Esophagus muscularis mucosa (tissue), 4 donors: ENCODE measurements around the gene CPNE8. TPM values are rescaled to one million over a fixed set of nuclear protein-coding genes. Genes with fewer than 3 reads are reported as not detected.

Experiments used
- DNase-seq: peaks from one replicate; pipeline ENCODE4 v3.0.0-alpha.2; 2017; ENCODE audit errors: extremely low spot score
- H3K27ac ChIP-seq, 4 donors: fragments of 200-600 bp; sonication (generic); replicated peaks in 1 of 4; 1 replicate in 3 of 4; 2 replicates in 1 of 4; pipeline ENCODE4 v1.5.1; 2016 to 2019; ENCODE audit warnings: mild to moderate bottlenecking in 1 of 4
- H3K27me3 ChIP-seq, 4 donors: fragments of 200-600 bp; sonication (generic); one replicate each; pipeline versions ENCODE4 v1.5.1 to v1.6.0; 2016 to 2019
- H3K36me3 ChIP-seq, 4 donors: fragments of 200-600 bp; sonication (generic); one replicate each; pipeline ENCODE4 v1.5.1; 2016 to 2019
- H3K4me1 ChIP-seq, 4 donors: fragments of 200-600 bp; sonication (generic); one replicate each; pipeline ENCODE4 v1.5.1; 2016 to 2019
- H3K4me3 ChIP-seq, 4 donors: fragments of 200-600 bp; sonication (generic); 1 replicate in 2 of 4; 2 replicates in 2 of 4; pipeline ENCODE4 v1.5.1; 2016 to 2019; ENCODE audit warnings: mild to moderate bottlenecking in 4 of 4, moderate library complexity in 1 of 4
- H3K9me3 ChIP-seq, 4 donors: fragments of 200-600 bp; sonication (generic); 1 replicate in 3 of 4; 2 replicates in 1 of 4; pipeline ENCODE4 v1.5.1; 2016 to 2019
- EP300 ChIP-seq: sonication (generic); formaldehyde crosslinking; IDR thresholded peaks from one replicate; pipeline ENCODE4 v1.6.1; 2017; ENCODE audit warnings: antibody characterized with exemption
- POLR2A ChIP-seq: fragments of 450-650 bp; IDR thresholded peaks from one replicate; pipeline ENCODE4 v1.6.1; 2017; ENCODE audit warnings: antibody characterized with exemption, moderate library complexity, mild to moderate bottlenecking, low read depth
- POLR2AphosphoS5 ChIP-seq, 2 donors: sonication (generic); formaldehyde crosslinking; IDR thresholded peaks; one replicate each; pipeline ENCODE4 v1.6.1; 2017; ENCODE audit warnings: antibody characterized with exemption in 2 of 2
- WGBS: methylation state at CpG from one replicate; pipeline ENCODE4 v1.1.5; 2018; 5-methylcytosine and 5-hydroxymethylcytosine counted together
- intact Hi-C: fragments of 100-400 bp; cut with DNase I; formaldehyde crosslinking; loops from one replicate; pipeline ENCODE4 v1.15.1; 2023
- total RNA-seq, 4 donors: library from RNA; depleted of rRNA; stranded (reverse); fragments of >200 nt; gene quantifications; one replicate each; pipeline versions ENCODE4 v1.1.0 to v1.2.1, GENCODE V29; 2016
- TF ChIP-seq, protein P1 (sequence below), 3 experiments: fragments of 200-600 bp in 2 of 3; fragments of 450-650 bp in 1 of 3; sonication (generic) in 2 of 3; IDR thresholded peaks; one replicate each; pipeline ENCODE4 v1.5.1; 2017 to 2019; ENCODE audit warnings: antibody characterized with exemption in 3 of 3, mild to moderate bottlenecking in 2 of 3, moderate library complexity in 1 of 3

CPNE8 gene
- total RNA-seq, 4 donors from 2014 or later = 12.8 to 34.0 (median 21.3) TPM

DNA sequence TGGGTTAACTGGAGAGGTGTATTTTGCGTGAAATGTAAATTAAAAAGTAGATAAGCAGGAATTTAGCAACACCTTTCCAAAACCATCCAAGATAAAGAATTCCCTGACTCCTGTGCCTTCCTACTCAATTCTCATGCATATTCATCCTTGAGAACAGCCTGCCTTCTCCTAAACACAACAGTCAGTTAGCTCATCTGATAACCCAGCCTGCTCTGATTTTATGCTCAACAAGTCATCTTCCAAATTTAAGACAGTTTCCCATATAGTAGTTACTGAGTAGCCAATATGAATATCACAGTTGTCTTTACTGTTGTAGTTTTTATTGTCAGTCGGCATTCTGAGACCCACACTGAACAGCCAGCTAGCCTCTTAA, 27.1 kb downstream of the CPNE8 start:
- peaks cover 0 to under 1% (median under 1%) of the 10 kb centered on the region in 4 donors for H3K4me1 ChIP-seq
- no peak for DNase-seq
- intact Hi-C loops = no loop called here
- TF ChIP-seq, protein P1, sequence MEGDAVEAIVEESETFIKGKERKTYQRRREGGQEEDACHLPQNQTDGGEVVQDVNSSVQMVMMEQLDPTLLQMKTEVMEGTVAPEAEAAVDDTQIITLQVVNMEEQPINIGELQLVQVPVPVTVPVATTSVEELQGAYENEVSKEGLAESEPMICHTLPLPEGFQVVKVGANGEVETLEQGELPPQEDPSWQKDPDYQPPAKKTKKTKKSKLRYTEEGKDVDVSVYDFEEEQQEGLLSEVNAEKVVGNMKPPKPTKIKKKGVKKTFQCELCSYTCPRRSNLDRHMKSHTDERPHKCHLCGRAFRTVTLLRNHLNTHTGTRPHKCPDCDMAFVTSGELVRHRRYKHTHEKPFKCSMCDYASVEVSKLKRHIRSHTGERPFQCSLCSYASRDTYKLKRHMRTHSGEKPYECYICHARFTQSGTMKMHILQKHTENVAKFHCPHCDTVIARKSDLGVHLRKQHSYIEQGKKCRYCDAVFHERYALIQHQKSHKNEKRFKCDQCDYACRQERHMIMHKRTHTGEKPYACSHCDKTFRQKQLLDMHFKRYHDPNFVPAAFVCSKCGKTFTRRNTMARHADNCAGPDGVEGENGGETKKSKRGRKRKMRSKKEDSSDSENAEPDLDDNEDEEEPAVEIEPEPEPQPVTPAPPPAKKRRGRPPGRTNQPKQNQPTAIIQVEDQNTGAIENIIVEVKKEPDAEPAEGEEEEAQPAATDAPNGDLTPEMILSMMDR (IDR thresholded peaks at IDR 0.05) = no peak
- TF ChIP-seq EP300 (no peak), POLR2A (no peak), POLR2AphosphoS5 (IDR thresholded peaks at IDR 0.05) (no peak)
- 84% methylated on average over 2 of the region's 2 CpGs for WGBS
- H3K4me3 ChIP-seq = no peak overlapping the region
- no peaks in the 10 kb centered on the region for H3K27me3 ChIP-seq
- peaks cover 0 to 5% (median 0%) of the 10 kb centered on the region in 4 donors for H3K9me3 ChIP-seq
- H3K36me3 ChIP-seq = no peaks in the 10 kb centered on the region
- no peak overlapping the region for H3K27ac ChIP-seq

DNA sequence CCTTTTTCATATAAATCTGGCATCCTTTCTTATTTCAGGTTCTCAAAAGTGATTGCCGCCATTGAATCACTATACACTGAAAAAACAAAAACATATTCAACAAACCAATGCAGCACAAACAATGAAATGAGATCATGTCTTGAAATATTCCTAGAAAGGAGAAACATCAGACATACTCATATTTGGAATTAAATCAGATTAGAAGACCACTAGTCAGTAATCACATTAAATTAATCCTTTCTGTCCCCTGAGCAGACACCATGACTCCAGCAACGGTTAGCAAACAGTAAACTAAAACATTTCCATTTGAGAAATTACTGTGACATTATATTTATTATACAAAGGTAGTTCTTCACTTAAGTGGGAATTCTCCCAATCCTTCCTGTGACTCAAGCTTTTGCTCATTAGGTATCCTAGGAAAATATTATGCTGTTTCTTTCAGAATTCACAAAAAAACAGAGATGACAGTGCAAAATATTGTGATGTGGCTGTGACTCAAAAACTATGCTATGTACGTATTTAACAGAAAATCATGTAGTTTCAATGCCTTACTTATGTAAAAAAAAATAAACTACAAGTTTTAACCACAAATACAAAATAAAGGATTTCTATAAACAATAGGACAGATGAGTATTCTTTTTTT, 29.7 kb downstream of the CPNE8 start:
- Histone ChIP-seq H3K9me3 (no peaks in the 10 kb centered on the region), H3K4me1 (no peaks in the 10 kb centered on the region), H3K27me3 (no peaks in the 10 kb centered on the region), H3K36me3 (peaks cover 0 to 9% (median 2%) of the 10 kb centered on the region in 4 donors), H3K27ac (no peak overlapping the region), H3K4me3 (no peak overlapping the region)
- 74% methylated on average over 3 of the region's 3 CpGs for WGBS
- no peak for DNase-seq
- TF ChIP-seq POLR2A = no peak
- TF ChIP-seq, protein P1 (IDR thresholded peaks at IDR 0.05) = no peak
- no peak for TF ChIP-seq EP300
- TF ChIP-seq POLR2AphosphoS5 (IDR thresholded peaks at IDR 0.05) = no peak
- intact Hi-C loops = no loop called here

DNA sequence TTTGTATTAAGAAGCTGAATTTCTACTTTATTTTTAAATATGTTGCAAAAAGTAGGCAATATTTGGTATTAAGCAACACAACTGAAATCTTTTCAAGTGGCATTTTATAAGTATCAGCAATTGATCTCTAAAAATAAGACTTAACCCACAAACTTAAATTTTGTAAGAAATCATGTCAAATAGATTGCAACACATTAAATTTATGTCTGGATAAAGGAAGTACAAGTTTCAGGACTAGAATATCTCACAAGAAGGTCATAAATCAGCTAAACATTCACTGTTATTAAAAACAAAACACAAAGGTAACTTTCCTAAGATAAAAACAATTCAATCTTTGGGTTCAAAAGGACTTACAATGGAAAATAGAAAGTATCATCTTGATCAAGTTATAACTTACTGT, 32.8 kb downstream of the CPNE8 start:
- H3K27ac ChIP-seq = no peak overlapping the region
- TF ChIP-seq, protein P1 (IDR thresholded peaks at IDR 0.05) = no peak
- TF ChIP-seq EP300 (no peak), POLR2AphosphoS5 (IDR thresholded peaks at IDR 0.05) (no peak), POLR2A (no peak)
- no peaks in the 10 kb centered on the region for H3K4me1 ChIP-seq
- intact Hi-C loops = no loop called here
- H3K9me3 ChIP-seq = no peaks in the 10 kb centered on the region
- peaks cover 0 to 9% (median 2%) of the 10 kb centered on the region in 4 donors for H3K36me3 ChIP-seq
- no peak overlapping the region for H3K4me3 ChIP-seq
- DNase-seq = no peak
- H3K27me3 ChIP-seq = no peaks in the 10 kb centered on the region

DNA sequence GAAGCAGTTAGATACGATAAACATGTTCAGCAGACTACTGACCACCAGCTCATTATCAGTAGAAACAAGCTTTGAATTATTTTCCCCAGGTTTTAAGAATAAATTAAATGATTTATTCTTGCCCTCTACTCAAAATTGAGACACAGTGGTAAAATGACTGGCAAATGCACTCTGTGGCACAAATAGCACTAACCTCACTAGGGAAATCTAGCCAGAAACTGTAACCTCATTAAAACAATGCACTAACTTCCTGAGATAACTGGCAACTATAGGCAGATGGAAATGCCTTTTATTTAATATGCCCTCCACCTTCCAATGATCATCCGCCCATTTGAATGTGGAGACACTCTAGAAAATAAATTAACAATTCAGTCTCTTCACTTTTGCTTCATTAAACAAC, 33.2 kb downstream of the CPNE8 start:
- Histone ChIP-seq H3K4me3 (no peak overlapping the region), H3K36me3 (peaks cover 0 to 9% (median 2%) of the 10 kb centered on the region in 4 donors), H3K27me3 (no peaks in the 10 kb centered on the region), H3K9me3 (no peaks in the 10 kb centered on the region), H3K4me1 (no peaks in the 10 kb centered on the region), H3K27ac (no peak overlapping the region)
- 65% methylated on average over 2 of the region's 2 CpGs for WGBS
- intact Hi-C loops = no loop called here
- DNase-seq = no peak
- TF ChIP-seq EP300 (no peak), POLR2A (no peak), POLR2AphosphoS5 (IDR thresholded peaks at IDR 0.05) (no peak)
- TF ChIP-seq, protein P1 (IDR thresholded peaks at IDR 0.05) = no peak

DNA sequence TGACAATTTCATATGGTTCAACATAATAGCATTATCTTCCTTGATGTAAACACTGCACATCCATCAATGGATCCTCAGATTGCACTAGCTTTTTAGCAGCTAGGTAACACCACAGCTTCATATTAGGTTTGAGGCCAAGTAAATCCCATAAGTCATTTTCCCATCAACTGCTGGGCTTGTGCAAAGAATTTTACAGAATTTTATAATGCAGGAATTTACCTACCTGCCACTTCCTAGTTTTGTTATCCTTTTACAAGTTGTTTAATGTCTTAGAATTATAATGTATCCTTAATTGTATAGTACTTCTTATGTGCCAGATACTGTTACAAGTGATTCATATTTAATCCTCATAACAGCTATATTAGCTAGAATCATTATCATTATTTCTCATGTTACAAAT, 36.4 kb downstream of the CPNE8 start:
- H3K9me3 ChIP-seq = no peaks in the 10 kb centered on the region
- H3K4me3 ChIP-seq = no peak overlapping the region
- no peak for TF ChIP-seq POLR2A
- no peak for TF ChIP-seq POLR2AphosphoS5 (IDR thresholded peaks at IDR 0.05)
- TF ChIP-seq, protein P1 (IDR thresholded peaks at IDR 0.05) = no peak
- no peak for TF ChIP-seq EP300
- no peak overlapping the region for H3K27ac ChIP-seq
- DNase-seq = no peak
- H3K27me3 ChIP-seq = no peaks in the 10 kb centered on the region
- intact Hi-C loops = no loop called here
- peaks cover 0 to 9% (median 2%) of the 10 kb centered on the region in 4 donors for H3K36me3 ChIP-seq
- no peaks in the 10 kb centered on the region for H3K4me1 ChIP-seq
